KMS-11 (cell line): ENCODE data around the gene RNF34.

ENCODE experiments used
- H2AFZ ChIP-seq: fragments of 200-600 bp; sonication (generic); 2 replicates; pipeline ENCODE4 v1.6.1; 2016; ENCODE audit warnings: antibody characterized with exemption, mixed run types, low read depth
- H3K27ac ChIP-seq: fragments of 200-600 bp; sonication (generic); 2 replicates; pipeline ENCODE4 v1.6.1; 2016; ENCODE audit warnings: mild to moderate bottlenecking, mixed run types
- H3K27me3 ChIP-seq: fragments of 200-600 bp; sonication (generic); 2 replicates; pipeline ENCODE4 v1.6.1; 2017; ENCODE audit warnings: mild to moderate bottlenecking, low read depth, mixed run types, moderate library complexity; ENCODE audit not compliant: insufficient read depth
- H3K36me3 ChIP-seq: fragments of 200-600 bp; sonication (generic); 2 replicates; pipeline ENCODE4 v1.6.1; 2017; ENCODE audit warnings: mild to moderate bottlenecking, mixed run types; ENCODE audit not compliant: insufficient read depth
- H3K4me1 ChIP-seq: fragments of 200-600 bp; sonication (generic); 2 replicates; pipeline ENCODE4 v1.6.1; 2016; ENCODE audit warnings: mild to moderate bottlenecking, low read depth, mixed run types; ENCODE audit not compliant: poor library complexity, severe bottlenecking
- H3K4me2 ChIP-seq: fragments of 200-600 bp; sonication (generic); 2 replicates; pipeline ENCODE4 v1.7.0; 2016; ENCODE audit warnings: mild to moderate bottlenecking, mixed run types
- H3K4me3 ChIP-seq: fragments of 200-600 bp; sonication (generic); IDR thresholded peaks from 2 replicates; pipeline ENCODE4 v1.6.1; 2017; ENCODE audit warnings: low read depth, low read length, mixed read lengths; ENCODE audit not compliant: insufficient read depth
- H3K79me2 ChIP-seq: fragments of 200-600 bp; sonication (generic); 2 replicates; pipeline ENCODE4 v1.6.1; 2016; ENCODE audit warnings: low read depth, mixed run types; ENCODE audit not compliant: insufficient read depth
- H3K9ac ChIP-seq: fragments of 200-600 bp; sonication (generic); 2 replicates; pipeline ENCODE4 v1.6.1; 2016; ENCODE audit warnings: mild to moderate bottlenecking, mixed run types
- H4K20me1 ChIP-seq: fragments of 200-600 bp; sonication (generic); 2 replicates; pipeline ENCODE4 v1.6.1; 2016; ENCODE audit warnings: mild to moderate bottlenecking, mixed run types; ENCODE audit not compliant: insufficient read depth
- TF ChIP-seq, protein P1 (sequence below): fragments of 200-600 bp; sonication (generic); conservative IDR thresholded peaks from 2 replicates; pipeline ENCODE4 v1.6.1; 2017; ENCODE audit warnings: low read depth, mild to moderate bottlenecking, antibody characterized with exemption, low read length, moderate library complexity, mixed read lengths

RNF34 gene

GRCh38 chr12:121404734-121405133 is 4.8 kb downstream of the RNF34 start:
- Histone ChIP-seq H4K20me1 (no peaks in the 10 kb centered on the region), H3K36me3 (no peaks in the 10 kb centered on the region), H3K4me3 (no peak overlapping the region), H3K4me1 (peaks cover 20% of the 10 kb centered on the region), H3K27me3 (no peaks in the 10 kb centered on the region), H3K4me2 (no peak overlapping the region), H2AFZ (no peak overlapping the region), H3K27ac (no peak overlapping the region), H3K79me2 (peaks cover 37% of the 10 kb centered on the region), H3K9ac (no peak overlapping the region)
- TF ChIP-seq, protein P1, sequence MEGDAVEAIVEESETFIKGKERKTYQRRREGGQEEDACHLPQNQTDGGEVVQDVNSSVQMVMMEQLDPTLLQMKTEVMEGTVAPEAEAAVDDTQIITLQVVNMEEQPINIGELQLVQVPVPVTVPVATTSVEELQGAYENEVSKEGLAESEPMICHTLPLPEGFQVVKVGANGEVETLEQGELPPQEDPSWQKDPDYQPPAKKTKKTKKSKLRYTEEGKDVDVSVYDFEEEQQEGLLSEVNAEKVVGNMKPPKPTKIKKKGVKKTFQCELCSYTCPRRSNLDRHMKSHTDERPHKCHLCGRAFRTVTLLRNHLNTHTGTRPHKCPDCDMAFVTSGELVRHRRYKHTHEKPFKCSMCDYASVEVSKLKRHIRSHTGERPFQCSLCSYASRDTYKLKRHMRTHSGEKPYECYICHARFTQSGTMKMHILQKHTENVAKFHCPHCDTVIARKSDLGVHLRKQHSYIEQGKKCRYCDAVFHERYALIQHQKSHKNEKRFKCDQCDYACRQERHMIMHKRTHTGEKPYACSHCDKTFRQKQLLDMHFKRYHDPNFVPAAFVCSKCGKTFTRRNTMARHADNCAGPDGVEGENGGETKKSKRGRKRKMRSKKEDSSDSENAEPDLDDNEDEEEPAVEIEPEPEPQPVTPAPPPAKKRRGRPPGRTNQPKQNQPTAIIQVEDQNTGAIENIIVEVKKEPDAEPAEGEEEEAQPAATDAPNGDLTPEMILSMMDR = no peak

GRCh38 chr12:121405211-121405610 is 5.3 kb downstream of the RNF34 start:
- no peak overlapping the region for H3K4me2 ChIP-seq
- H3K27ac ChIP-seq = no peak overlapping the region
- no peaks in the 10 kb centered on the region for H3K36me3 ChIP-seq
- no peak overlapping the region for H3K4me3 ChIP-seq
- peaks cover 20% of the 10 kb centered on the region for H3K4me1 ChIP-seq
- TF ChIP-seq, protein P1 = no peak
- no peak overlapping the region for H3K9ac ChIP-seq
- H3K27me3 ChIP-seq = no peaks in the 10 kb centered on the region
- H3K79me2 ChIP-seq = peaks cover 37% of the 10 kb centered on the region
- H4K20me1 ChIP-seq = no peaks in the 10 kb centered on the region
- no peak overlapping the region for H2AFZ ChIP-seq

- no peaks in the 10 kb centered on the region for H3K4me1 ChIP-seq
- H3K27ac ChIP-seq = no peak overlapping the region
- no peaks in the 10 kb centered on the region for H3K79me2 ChIP-seq
- H4K20me1 ChIP-seq = no peaks in the 10 kb centered on the region
- TF ChIP-seq, protein P1 = no peak
- H3K36me3 ChIP-seq = no peaks in the 10 kb centered on the region
- H3K4me3 ChIP-seq = no peak overlapping the region
- H3K9ac ChIP-seq = no peak overlapping the region
- no peaks in the 10 kb centered on the region for H3K27me3 ChIP-seq
- no peak overlapping the region for H2AFZ ChIP-seq
- H3K4me2 ChIP-seq = no peak overlapping the region
Measured at GRCh38 chr12:121413917-121414316, 14.0 kb downstream of the RNF34 start.

DNA sequence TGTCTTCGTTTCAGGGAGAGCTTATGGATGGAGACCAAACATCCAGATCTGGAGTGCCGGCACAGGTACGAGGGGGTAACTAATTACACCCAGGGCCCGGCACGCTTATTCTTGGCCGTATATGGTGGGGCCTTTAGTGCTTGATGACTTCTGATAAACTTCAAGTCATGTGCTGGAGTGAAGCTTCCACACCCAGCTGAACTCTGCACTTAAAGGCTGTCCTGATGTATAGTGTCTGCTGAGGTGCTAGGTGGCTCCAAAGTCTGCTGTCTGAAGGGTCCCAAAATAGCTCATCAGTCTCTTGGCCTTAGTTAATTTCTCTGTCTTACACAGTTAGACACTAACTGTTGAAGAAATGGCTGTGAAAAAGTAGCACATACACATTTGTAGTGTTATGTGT is 17.9 kb downstream of the RNF34 start:
- Histone ChIP-seq H3K9ac (no peak overlapping the region), H2AFZ (no peak overlapping the region), H3K79me2 (no peaks in the 10 kb centered on the region), H4K20me1 (no peaks in the 10 kb centered on the region), H3K4me2 (no peak overlapping the region), H3K27ac (no peak overlapping the region), H3K27me3 (no peaks in the 10 kb centered on the region), H3K4me3 (no peak overlapping the region), H3K4me1 (no peaks in the 10 kb centered on the region), H3K36me3 (0 out of 2 replicates have a peak, but pooled peaks cover 5% of the 10 kb centered on the region)
- TF ChIP-seq, protein P1 = no peak
